Measurements from ENCODE around the gene RGCC.

DNA sequence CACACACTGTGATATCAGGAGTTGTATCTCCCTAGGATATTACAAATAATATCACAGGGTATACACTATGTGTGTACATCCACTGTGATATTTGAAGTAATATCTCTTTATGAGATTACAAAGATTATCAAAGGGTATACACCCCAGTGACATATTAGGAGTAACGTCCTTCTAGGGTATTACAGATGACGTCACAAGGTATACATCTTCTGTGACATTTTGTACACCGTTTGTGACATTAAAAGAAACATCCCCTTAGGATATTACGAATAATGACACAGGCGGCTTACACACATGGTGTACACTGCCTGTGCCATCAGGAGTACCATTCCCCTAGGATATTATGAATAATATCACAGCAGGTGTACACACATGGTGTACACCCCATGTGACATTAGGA is 13.4 kb upstream of the RGCC start:
- no peak for TF ChIP-seq POLR2A (IDR thresholded peaks at IDR 0.05)
- TF ChIP-seq, protein P1, sequence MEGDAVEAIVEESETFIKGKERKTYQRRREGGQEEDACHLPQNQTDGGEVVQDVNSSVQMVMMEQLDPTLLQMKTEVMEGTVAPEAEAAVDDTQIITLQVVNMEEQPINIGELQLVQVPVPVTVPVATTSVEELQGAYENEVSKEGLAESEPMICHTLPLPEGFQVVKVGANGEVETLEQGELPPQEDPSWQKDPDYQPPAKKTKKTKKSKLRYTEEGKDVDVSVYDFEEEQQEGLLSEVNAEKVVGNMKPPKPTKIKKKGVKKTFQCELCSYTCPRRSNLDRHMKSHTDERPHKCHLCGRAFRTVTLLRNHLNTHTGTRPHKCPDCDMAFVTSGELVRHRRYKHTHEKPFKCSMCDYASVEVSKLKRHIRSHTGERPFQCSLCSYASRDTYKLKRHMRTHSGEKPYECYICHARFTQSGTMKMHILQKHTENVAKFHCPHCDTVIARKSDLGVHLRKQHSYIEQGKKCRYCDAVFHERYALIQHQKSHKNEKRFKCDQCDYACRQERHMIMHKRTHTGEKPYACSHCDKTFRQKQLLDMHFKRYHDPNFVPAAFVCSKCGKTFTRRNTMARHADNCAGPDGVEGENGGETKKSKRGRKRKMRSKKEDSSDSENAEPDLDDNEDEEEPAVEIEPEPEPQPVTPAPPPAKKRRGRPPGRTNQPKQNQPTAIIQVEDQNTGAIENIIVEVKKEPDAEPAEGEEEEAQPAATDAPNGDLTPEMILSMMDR (IDR thresholded peaks at IDR 0.05): no peak
